Measurements from ENCODE around the gene UBE2E1.

DNA sequence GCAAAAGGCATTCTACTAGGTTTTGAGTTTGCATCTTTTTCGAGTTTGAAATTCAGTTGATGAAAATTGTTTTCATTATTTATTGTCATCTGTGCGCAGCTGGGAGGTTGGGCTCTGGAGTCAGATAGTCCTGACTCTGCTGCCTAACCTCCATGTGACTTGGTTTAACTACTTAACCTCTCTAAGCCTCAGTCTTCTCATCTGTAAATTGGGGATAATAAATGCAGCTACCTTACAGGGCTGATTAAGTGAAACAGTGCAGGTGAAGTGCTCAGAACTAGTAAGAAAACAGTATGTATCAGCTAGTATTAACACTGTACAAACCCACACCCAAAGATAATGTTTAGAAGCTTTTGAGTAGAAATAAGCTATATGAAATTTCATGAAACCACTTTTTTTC is 14.1 kb upstream of the UBE2E1 start:
- TF ChIP-seq, protein P1, sequence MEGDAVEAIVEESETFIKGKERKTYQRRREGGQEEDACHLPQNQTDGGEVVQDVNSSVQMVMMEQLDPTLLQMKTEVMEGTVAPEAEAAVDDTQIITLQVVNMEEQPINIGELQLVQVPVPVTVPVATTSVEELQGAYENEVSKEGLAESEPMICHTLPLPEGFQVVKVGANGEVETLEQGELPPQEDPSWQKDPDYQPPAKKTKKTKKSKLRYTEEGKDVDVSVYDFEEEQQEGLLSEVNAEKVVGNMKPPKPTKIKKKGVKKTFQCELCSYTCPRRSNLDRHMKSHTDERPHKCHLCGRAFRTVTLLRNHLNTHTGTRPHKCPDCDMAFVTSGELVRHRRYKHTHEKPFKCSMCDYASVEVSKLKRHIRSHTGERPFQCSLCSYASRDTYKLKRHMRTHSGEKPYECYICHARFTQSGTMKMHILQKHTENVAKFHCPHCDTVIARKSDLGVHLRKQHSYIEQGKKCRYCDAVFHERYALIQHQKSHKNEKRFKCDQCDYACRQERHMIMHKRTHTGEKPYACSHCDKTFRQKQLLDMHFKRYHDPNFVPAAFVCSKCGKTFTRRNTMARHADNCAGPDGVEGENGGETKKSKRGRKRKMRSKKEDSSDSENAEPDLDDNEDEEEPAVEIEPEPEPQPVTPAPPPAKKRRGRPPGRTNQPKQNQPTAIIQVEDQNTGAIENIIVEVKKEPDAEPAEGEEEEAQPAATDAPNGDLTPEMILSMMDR (conservative IDR thresholded peaks at IDR 0.05 in 1 of 2, IDR thresholded peaks at IDR 0.05 in 1 of 2; ENCODE audit: low read depth in 1 of 2, low read length in 2 of 2), result no peak
- TF ChIP-seq EZH2 (IDR thresholded peaks at IDR 0.05; ENCODE audit: low read length, missing control alignments), result no peak

All from fibroblast of lung (primary cell).